GM21786 (cell line): ENCODE results near the gene PRDX3.
"Not testable (repeated sequence)": the region's sequence is repeated elsewhere in the genome, so short reads cannot be mapped to it uniquely, and the experiment has no call there.

Source experiments
- ATAC-seq: cut with Tn5 transposase; IDR thresholded peaks from one replicate; pipeline ENCODE4 v1.9.1; 2021; ENCODE audit not compliant: unreplicated experiment

The PRDX3 gene

GRCh38 chr10:119165171-119166117 lies 13.2 kb downstream of the PRDX3 start, which contains the start of gene SFXN4:
TSS of gene SFXN4 (minus strand) at chr10:119165714. CDS start at chr10:119165647, 67 bp downstream.
- peak; percentile 87 for ATAC-seq

DNA sequence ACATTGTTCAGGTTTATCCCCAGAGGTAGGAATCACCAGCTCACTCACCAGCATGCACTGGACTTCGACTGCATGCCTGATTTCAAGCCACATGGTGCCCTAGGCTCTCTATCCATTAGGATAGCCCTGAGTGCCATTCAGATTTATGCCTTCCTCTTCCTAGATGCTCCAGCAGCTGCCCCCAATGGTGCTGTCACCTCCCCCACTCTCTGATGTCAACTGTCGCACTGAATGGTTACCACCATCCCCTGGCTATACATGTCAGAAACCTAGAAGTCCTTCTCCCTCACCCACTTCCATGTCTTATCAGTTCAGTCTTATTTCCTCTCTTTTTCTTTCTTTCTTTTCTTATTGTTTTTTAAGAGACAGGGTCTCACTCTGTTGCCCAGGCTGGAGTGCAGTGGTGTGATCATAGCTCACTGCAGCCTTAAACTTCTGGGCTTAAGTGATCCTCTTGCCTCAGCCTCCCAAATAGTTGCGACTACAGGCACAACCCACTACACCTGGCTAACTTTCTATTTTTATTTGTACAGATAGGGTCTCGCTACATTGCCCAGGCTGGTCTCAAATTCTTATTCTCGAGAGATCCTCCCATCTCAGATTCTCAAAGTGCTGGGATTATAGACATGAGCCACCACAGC lies 16.0 kb downstream of the PRDX3 start:
- ATAC-seq, result no peak

- ATAC-seq, result no peak
Measured at GRCh38 chr10:119161680-119162451, 16.7 kb downstream of the PRDX3 start.

GRCh38 chr10:119159332-119159731 lies 19.3 kb downstream of the PRDX3 start:
- ATAC-seq, result no peak

DNA sequence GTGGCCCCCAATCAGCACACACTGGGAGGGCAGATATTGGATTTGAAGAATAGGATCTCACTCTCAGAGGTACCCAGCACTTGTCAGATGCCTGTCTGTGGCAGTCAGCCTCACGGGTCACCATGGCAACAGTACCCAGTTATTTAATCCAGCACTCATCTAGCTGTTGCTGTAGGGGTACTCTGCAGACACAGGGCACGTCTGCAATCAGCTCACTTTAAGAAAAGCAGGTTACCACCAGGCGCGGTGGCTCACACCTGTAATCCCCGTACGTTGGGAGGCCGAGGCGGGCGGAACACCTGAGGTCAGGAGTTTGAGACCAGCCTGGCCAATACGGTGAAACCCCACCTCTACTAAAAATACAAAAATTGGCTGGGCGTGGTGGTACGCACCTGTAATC lies 25.0 kb downstream of the PRDX3 start:
- no peak for ATAC-seq

GRCh38 chr10:119153041-119153440 lies 25.6 kb downstream of the PRDX3 start:
- no peak for ATAC-seq

DNA sequence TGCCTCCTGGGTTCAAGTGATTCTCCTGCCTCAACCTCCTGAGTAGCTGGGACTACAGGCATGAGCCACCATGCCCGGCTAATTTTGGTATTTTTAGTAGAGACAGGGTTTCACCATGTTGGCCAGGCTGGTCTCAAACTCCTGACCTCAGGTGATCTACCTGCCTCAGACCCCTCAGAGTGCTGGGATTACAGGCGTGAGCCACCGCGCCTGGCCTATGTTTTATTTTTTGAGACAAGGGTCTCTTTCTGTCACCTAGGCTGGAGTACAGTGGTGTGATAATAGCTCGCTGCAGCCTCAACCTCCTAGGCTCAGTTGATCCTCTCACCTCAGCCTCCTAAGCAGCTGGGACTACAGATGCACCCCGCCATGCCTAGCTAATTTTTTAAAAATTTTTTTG lies 27.0 kb downstream of the PRDX3 start:
- not testable (repeated sequence) for ATAC-seq

DNA sequence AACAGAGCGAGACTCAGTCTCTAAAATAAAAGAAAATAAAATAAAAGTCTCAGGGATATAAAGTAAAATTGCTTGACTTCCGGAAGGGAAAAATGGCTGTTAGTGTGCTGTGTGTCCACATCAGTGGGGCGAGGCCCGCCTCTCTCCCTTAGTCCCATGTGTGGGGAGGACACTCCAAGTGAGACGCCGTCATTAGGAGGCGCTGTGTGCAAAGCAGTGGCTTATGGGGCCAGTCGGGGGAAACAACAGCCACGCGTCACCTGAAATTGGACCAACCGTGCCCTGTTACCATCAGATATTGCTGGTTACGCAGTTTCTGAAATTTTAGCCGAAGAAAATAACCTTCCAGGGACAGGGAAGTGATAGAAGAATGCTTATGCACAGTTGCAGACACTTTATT lies 28.9 kb downstream of the PRDX3 start:
- ATAC-seq, result no peak

GRCh38 chr10:119149157-119149556 lies 29.5 kb downstream of the PRDX3 start:
- no peak for ATAC-seq

DNA sequence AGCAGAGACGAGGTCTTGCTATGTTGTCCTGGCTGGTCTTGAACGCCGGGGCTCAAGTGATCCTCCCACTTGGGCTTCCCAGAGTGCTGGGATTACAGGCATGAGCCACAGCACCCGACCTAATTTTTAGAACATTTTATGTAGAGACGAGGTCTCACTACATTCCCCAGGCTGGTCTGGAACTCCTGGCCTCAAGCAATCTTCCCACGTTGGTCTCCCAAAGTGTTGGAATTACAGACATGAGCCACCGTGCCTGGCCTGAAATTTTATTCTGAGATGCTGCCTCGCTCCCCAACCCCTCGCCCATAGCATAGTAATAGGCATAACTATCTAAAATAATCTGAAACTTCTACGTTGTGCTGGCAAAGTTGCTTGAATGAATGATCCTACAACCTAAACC lies 35.0 kb downstream of the PRDX3 start:
- no peak for ATAC-seq

GRCh38 chr10:119140603-119141245 lies 37.9 kb downstream of the PRDX3 start:
- ATAC-seq, result no peak

GRCh38 chr10:119139464-119140067 lies 39.0 kb downstream of the PRDX3 start:
- no peak for ATAC-seq

DNA sequence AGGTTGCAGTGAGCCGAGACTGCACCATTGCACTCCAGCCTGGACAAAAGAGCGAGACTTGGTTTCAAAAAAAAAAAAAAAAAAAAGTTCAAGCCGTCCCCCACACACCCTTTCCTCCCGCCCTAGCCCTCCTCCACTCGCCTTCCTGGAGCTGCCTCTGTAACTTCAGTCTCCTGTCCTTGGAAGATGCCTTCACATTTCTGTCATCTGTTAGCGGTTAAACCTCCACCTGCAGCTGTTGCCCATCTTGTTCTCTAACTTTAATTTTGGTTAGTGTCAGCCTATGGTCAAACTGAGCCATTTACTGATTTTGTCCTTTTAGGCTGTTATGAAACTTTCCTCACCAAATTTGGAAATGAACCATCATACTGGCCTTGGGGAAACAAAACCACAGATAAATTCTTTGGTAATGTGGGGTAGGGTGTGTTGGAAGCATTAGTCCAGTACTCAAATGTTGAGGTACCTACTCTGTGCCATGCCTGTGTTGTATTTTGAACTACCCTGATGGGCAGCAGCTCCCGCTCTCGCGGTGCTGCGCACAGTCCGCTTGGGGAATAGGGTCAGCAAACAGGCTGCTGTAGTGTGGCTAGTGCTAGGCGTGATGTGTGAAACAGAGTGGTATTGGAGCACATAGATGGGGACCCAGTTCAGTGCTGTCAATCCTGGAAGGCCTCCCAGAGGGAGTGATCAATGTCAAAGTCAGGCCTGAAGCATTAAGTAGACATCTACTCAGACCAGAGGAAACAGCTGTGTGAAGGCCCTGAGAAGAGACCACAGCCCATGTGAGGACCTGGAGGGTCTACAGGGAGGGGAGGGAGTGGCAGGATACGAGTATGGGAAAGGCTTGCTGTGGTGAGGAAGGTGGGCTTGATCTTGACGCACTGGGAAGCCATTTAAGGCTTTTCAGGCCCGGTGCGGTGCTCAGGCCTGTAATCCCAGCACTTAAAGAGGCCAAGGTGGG lies 40.0 kb downstream of the PRDX3 start:
- no peak for ATAC-seq

GRCh38 chr10:119137878-119138277 lies 40.7 kb downstream of the PRDX3 start:
- ATAC-seq, result not testable (repeated sequence)

GRCh38 chr10:119136084-119136483 lies 42.5 kb downstream of the PRDX3 start:
- ATAC-seq, result no peak

- ATAC-seq, result no peak
Measured at GRCh38 chr10:119135513-119135881, 43.1 kb downstream of the PRDX3 start.

GRCh38 chr10:119133949-119134348 lies 44.7 kb downstream of the PRDX3 start:
- ATAC-seq, result no peak

GRCh38 chr10:119132521-119133345 lies 45.9 kb downstream of the PRDX3 start:
- no peak for ATAC-seq
